Keratinocyte (primary cell): ENCODE results near the gene SRGAP3.
A peak's percentile ranks its signal among the peaks of the same experiment; 100 is the strongest.

ENCODE experiments used
- EZH2 ChIP-seq: IDR thresholded peaks from one replicate; pipeline ENCODE4 v1.6.1; 2012; ENCODE audit warnings: inconsistent platforms, mild to moderate bottlenecking, low read length, moderate library complexity
- TF ChIP-seq, protein P1 (sequence below), 3 experiments: IDR thresholded peaks in 1 of 3; conservative IDR thresholded peaks in 1 of 3; optimal IDR thresholded peaks in 1 of 3; 2 replicates in 2 of 3; 3 replicates in 1 of 3; pipeline versions ENCODE3 to v1.5.1; 2011; ENCODE audit warnings: low read length in 3 of 3, mild to moderate bottlenecking in 3 of 3, moderate library complexity in 2 of 3, control low read depth in 1 of 3, inconsistent platforms in 1 of 3; ENCODE audit not compliant: insufficient read depth in 2 of 3; ENCODE audit errors: extremely low read depth in 1 of 3

DNA sequence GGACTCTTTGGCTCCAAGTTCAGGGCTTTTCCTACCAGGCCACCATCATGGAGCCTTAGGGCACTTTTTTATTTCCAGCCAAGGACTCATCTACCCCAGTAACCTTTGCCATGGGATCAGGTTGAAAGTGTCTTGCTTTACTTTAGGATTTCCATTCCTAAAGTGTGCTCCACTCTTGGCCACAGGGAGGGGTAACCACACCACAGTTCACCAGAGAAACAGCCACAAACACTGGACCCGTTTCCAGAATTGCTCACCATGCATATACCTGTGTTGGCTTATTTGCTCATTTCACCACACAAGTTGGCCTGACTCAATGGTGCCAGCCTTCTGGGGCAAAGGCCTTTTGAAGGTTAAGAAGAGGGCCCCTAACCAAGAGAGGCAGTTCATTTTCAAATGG lies 215.6 kb downstream of the SRGAP3 start:
- TF ChIP-seq, protein P1, sequence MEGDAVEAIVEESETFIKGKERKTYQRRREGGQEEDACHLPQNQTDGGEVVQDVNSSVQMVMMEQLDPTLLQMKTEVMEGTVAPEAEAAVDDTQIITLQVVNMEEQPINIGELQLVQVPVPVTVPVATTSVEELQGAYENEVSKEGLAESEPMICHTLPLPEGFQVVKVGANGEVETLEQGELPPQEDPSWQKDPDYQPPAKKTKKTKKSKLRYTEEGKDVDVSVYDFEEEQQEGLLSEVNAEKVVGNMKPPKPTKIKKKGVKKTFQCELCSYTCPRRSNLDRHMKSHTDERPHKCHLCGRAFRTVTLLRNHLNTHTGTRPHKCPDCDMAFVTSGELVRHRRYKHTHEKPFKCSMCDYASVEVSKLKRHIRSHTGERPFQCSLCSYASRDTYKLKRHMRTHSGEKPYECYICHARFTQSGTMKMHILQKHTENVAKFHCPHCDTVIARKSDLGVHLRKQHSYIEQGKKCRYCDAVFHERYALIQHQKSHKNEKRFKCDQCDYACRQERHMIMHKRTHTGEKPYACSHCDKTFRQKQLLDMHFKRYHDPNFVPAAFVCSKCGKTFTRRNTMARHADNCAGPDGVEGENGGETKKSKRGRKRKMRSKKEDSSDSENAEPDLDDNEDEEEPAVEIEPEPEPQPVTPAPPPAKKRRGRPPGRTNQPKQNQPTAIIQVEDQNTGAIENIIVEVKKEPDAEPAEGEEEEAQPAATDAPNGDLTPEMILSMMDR (optimal IDR thresholded peaks at IDR 0.05 in 1 of 3, IDR thresholded peaks at IDR 0.05 in 1 of 3, conservative IDR thresholded peaks at IDR 0.05 in 1 of 3; ENCODE audit: extremely low read depth in 1 of 3, insufficient read depth in 2 of 3, low read length in 3 of 3), result peak in 2 of 3 experiments; percentile 11 to 30
- no peak for TF ChIP-seq EZH2
